LHCN-M2 (cell line): ENCODE data around the gene AKT1S1. TPM values are rescaled to one million over a fixed set of nuclear protein-coding genes. Genes with fewer than 3 reads are reported as not detected.

Source experiments
- DNase-seq: peaks from one replicate; pipeline ENCODE4 v3.0.0-alpha.2; 2012; ENCODE audit warnings: low read depth
- total RNA-seq: library from RNA; depleted of rRNA; stranded (reverse); fragments of >200 nt; gene quantifications from 2 replicates; pipeline ENCODE4 v1.2.3, GENCODE V29; 2014

AKT1S1 gene
- total RNA-seq, 1 experiment from 2014 or later = 20.7 TPM

GRCh38 chr19:49907745-49908446 is 30.7 kb upstream of the AKT1S1 start:
- DNase-seq = no peak

DNA sequence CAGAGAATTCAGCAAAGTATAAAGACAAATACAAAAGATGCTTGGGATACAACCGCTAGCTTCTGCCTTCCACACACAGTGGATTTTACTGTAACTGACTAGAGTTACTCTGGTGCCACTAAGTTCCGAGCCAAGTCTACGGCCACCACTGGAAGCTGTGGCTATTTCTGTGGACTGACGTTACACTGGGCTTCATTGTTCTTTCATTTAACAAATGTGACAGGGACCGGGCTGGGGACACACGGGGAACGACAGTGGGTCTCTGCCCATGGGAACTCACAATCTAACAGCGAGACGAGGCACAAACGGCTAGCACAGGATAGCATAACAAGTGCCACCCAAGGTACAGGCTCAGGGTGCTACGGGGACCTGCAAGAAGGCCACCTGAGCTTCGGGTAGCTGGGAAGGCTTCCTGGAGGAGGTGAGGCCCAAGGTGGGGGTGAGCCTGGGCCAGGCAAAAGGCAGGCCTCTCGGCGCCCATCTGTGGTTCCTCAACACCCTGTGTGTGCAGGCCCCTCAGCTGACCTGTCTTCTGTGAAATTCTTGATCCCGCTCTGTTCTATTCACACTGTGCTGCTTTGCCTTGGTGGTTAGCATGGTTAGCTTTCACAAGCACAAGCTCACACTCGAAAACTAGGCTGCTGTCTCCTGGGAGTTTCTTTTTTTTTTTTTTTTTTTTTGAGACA is 29.9 kb upstream of the AKT1S1 start:
- no peak for DNase-seq

GRCh38 chr19:49904136-49904535 is 27.0 kb upstream of the AKT1S1 start:
- no peak for DNase-seq

GRCh38 chr19:49896863-49897621 is 19.9 kb upstream of the AKT1S1 start, which contains the start of gene IL4I1:
IL4I1 (minus strand) TSS chr19:49896887; CDS start chr19:49896160, 727 bp downstream.
- peak; percentile 46 for DNase-seq

DNA sequence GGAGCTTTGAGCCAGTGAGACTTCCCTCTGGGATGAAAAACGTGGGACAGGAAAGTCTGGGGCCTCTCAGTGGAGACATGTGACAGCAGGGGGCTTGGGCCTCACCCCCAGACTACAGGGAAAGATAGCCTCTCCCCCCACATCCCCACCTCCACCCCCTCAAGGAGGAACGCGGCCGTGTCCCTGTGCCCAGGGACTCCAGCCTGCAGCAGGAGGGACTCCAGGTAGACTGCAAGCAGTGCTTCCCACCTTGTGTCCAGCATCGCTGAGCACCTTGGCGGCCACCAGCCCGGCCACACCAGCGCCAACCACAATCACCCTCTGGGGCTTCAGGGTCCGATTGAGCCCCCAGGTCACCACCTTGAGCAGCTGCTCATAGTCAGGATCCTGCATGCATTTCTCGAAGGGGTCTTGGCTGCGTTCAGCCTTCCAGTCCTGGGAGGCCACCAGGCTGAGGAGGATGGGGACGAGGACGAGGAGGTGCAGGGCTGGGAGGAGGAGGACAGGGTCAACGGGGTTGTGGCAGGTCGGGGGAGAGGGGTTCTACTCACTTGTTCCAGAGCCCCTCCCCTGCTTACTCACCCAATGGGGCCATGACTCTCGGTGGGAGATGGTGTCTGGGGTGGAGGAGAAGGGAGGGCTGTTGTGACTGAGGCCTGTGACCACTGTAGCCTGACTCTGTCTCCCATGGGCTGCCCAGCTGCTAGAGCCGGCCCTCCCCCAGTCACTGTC is 18.6 kb upstream of the AKT1S1 start:
- DNase-seq = no peak

GRCh38 chr19:49894879-49895565 is 17.9 kb upstream of the AKT1S1 start:
- DNase-seq = no peak

DNA sequence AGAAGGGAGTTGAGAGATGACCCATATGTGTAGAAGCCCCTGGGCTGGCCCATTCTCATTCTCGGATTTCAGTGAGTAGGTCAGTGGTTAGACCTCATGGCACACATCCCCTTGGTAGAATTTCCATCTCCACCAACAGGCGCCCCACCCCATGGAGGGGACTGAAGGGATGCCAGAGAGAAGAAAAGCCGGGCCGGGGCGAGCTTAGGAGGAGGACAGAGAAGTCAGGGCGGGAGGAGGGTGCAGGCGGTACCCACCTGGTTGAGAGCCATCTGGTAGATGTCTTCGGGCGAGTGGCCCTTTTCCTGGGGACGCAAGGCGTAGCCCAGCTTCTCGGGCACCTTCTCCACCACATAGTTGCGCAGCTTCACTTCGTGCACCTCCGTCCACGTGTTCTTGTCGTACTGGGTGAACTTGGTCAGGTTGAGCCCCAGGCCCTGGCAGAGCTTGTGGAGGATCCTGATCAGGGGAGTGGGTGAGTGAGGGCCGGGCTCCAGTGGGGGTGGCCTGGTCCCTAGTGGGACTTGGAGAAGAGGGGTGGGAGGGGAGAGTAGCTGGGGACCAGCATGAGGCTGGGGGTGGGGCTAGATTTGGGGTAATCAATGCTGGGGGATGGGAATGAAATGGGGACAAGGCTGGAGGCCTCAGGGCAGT is 17.0 kb upstream of the AKT1S1 start:
- no peak for DNase-seq

GRCh38 chr19:49892716-49893115 is 15.6 kb upstream of the AKT1S1 start:
- no peak for DNase-seq

- no peak for DNase-seq
Observed at GRCh38 chr19:49891393-49891792, 14.2 kb upstream of the AKT1S1 start.

DNA sequence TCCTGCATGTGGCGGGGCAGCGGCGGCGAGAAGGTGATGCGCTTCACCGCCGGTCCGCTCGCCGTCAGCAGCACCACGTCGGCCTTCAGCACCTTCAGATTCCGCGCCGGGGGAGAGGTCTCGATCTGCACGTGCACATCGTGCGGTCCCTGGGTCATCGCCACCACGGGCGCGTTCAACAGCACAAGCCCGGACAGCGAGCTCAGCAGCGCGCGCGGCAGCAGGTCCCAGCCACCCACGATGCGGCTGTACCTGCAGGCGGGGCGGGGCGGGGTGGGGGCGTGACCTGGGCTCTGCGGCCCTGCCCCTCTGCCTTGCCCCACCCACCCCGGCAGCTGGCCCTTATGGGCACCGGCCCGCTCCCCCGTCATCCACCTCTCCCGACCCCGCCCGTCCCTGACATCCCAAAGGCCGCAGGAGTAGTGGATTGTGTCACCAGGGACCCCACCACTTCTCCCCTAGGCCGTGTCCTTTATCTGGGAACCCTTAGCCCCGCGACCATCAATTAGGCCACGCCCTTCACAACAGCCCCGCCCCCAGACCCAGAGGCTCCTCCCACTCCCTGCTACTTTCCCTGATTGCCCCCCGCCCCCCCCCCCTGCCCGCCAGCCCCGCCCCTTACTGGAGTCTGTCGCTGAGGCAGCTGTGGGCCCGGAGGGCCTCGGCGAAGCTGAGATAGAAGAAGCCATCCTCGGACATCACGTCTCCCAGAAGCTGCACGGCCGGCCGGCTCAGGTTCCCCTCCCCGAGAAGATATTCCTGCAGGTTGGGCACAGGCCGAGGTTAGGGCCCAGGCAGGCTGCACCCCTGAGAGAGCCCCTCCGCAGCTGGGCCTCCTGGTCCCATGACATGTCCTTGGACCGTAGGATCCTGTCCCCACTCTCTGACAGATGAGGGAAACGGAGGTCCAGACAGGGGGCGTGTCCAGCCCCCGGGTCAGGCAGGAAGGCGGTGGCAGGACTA is 13.5 kb upstream of the AKT1S1 start:
- no peak for DNase-seq

DNA sequence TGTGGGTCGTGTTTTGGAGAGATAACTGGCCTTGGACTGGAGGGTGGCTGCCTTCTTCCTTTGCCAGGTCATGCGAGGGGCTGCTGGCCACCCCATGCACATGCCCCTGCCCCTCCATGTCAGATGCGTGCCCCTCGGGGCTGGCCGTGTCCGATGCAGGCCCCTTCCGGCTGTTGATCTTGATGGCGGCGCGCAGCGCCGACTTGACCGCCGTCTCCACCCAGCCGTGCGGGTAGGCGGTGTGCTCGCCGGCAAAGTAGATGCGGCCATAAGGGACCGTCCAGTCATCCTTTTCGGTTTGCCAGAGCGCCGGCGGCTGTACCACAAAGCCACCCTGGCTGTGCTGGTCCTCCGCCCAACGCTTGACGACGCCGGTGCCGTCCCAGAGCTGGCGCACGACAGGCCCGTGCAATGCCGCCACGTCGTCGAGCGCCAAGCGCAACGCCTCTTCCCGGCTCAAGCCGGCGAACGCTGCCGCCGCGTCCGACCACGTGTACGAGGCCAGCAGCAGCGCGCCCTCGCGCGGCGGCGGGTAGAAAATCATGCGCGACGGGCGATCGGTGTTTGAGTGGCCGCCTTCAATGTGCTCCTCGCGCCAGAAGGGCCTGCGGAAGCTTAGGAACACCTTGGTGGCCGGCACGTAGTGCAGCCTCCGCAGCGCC is 12.7 kb upstream of the AKT1S1 start:
- peak; percentile 36 for DNase-seq

GRCh38 chr19:49889038-49889686 is 12.0 kb upstream of the AKT1S1 start:
- DNase-seq = no peak

GRCh38 chr19:49888510-49888824 is 11.3 kb upstream of the AKT1S1 start:
- DNase-seq = no peak

DNA sequence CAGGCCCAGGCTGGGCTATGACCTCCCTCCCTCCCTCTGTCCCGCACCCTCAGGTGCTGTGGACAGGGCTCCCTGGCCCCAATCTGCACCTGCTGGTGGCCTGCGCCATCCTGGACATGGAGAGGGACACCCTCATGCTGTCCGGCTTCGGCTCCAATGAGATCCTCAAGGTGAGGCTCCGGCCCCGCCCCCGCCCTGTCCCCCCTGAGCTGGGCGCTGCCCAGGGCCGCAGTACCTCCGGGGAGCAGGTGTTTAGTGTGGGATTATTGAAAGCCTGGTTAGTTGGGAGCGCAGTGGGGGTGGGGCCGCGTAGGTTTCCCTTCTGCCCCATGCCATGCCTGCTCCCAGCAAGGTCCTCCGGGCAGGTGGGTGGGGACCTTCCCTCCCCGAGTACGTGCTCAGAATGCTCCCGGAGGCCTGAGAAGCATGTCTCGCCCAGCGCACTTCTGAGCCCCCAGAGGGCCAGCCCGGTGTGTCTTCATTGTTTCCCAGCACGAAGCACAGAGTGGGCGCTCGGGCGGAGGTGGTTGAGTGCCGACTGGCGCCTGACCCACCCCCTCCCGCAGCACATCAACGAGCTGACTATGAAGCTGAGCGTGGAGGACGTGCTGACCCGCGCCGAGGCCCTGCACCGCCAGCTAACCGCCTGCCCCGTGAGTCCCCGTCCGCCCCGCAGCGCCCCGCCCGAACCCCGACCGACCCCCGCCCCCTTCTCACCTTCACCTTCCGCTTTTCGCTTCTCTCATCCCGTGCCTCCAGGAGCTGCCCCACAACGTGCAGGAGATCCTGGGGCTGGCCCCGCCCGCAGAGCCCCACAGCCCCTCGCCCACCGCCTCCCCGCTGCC is 10.7 kb upstream of the AKT1S1 start:
- no peak for DNase-seq

DNA sequence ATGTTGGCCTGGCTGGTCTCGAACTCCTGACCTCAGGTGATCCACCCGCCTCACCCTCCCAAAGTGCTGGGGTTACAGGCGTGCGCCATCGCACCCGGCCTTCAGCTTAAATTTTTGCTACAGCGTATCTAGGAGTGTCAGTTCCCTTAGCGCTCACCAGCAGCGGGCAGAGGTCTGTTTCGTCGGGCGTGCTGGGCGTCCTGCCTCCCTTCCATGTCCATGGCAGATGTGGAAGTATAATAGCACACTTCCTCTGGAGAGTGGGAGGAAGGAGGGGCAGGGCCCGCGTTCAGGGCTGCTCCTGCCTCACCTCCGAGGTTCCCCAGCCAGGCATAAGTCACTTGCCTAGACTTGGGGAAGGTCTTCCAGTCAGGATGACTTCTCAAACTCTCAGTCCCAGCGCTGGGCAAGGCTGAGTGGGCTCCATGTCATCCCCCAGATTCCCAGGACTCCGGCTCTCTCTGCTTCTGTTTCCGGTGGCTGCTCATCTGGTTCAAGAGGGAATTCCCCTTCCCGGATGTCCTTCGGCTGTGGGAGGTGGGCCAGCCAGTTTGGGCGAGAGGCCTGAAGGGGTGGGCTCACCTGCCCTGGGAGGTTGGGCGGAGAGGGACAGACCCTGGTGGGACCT is 10.0 kb upstream of the AKT1S1 start:
- no peak for DNase-seq

DNA sequence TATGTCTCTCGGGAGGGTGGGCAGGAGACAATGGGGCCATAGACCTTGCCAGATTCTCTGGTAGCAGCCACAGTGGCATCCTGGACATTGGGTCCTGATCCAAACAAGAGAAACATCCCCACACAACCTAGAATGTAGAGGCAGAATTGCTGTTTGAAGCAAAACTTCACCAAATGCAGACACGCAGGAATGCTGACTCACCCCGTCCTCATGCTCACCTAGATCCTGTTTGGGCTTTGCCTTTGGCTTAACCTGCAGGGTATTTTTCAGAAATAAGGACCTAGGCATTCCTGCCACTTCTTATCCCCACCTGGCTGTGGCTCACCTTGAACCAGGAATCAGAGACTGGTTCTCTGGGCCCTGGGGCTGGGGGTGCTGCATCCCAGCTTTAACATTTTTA is 7.6 kb upstream of the AKT1S1 start:
- no peak for DNase-seq

DNA sequence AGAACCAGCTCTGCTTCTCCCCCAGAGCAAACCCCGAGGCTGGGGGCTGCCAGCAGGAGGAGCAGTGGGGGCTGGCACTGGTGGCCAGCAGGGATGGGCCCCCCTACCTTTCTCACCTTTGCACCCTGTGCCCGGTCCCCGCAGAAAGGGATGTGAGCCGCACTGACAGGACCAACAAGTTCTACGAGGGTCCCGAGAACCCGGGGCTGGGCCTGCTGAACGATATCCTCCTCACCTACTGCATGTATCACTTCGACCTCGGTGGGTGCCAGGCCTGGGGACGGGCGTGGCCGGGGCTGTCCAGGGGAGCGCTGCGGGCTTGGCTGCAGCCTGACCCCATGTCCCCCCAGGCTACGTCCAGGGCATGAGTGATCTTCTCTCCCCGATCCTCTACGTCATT is 7.0 kb upstream of the AKT1S1 start:
- no peak for DNase-seq
